Right atrium auricular region (tissue), 2 donors: ENCODE results near the gene ZNF837. TPM values are rescaled to one million over a fixed set of nuclear protein-coding genes. Genes with fewer than 3 reads are reported as not detected.

Experiments used
- DNase-seq: peaks from one replicate; pipeline ENCODE4 v3.0.0-alpha.2; 2019; ENCODE audit warnings: low spot score
- H3K27ac ChIP-seq, 2 donors: fragments of 200-600 bp; sonication (generic); 1 replicate in 1 of 2; 2 replicates in 1 of 2; pipeline ENCODE4 v1.5.1; 2016 to 2019
- H3K27me3 ChIP-seq, 2 donors: fragments of 200-600 bp; sonication (generic); one replicate each; pipeline versions ENCODE4 v1.5.1 to v1.6.0; 2017 to 2019
- H3K36me3 ChIP-seq: fragments of 200-600 bp; sonication (generic); one replicate; pipeline ENCODE4 v1.5.1; 2016
- H3K4me1 ChIP-seq, 2 donors: fragments of 200-600 bp; sonication (generic); one replicate each; pipeline versions ENCODE4 v1.5.1 to v1.6.0; 2017 to 2019
- H3K4me3 ChIP-seq, 2 donors: fragments of 200-600 bp; sonication (generic); 1 replicate in 1 of 2; 2 replicates in 1 of 2; pipeline ENCODE4 v1.5.1; 2017 to 2019; ENCODE audit warnings: mild to moderate bottlenecking in 1 of 2, moderate library complexity in 1 of 2
- H3K9me3 ChIP-seq, 2 donors: fragments of 200-600 bp; sonication (generic); one replicate each; pipeline ENCODE4 v1.5.1; 2019
- total RNA-seq, 2 donors: library from RNA; depleted of rRNA; stranded (reverse); fragments of >200 nt; gene quantifications; one replicate each; pipeline ENCODE4 v1.1.0, GENCODE V29; 2016
- TF ChIP-seq, protein P1 (sequence below), 2 donors: fragments of 200-600 bp; sonication (generic); IDR thresholded peaks; one replicate each; pipeline ENCODE4 v1.5.1; 2019; ENCODE audit warnings: antibody characterized with exemption in 2 of 2

The ZNF837 gene
- total RNA-seq, 2 donors from 2014 or later: 0.70 to 1.3 TPM

DNA sequence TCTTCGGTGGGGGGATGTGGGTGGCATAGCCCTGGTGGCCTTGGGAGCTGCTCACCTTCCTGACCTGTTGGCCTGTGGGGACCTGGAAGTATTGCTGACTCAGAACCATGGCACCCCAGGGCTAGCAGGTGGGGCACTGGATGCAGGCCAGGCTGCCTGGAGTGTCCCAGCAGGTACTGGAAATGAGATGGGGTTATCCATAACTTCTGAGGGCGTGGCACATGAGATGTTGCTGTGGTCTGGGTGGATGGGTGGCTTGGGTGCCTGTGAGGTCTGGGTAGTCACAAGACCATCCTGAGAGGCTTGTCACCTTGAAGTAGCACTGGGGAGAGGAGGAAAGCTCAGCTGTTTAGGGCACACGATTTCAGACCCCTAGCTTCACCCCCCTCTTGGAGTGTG, 14.0 kb upstream of the ZNF837 start:
- TF ChIP-seq, protein P1, sequence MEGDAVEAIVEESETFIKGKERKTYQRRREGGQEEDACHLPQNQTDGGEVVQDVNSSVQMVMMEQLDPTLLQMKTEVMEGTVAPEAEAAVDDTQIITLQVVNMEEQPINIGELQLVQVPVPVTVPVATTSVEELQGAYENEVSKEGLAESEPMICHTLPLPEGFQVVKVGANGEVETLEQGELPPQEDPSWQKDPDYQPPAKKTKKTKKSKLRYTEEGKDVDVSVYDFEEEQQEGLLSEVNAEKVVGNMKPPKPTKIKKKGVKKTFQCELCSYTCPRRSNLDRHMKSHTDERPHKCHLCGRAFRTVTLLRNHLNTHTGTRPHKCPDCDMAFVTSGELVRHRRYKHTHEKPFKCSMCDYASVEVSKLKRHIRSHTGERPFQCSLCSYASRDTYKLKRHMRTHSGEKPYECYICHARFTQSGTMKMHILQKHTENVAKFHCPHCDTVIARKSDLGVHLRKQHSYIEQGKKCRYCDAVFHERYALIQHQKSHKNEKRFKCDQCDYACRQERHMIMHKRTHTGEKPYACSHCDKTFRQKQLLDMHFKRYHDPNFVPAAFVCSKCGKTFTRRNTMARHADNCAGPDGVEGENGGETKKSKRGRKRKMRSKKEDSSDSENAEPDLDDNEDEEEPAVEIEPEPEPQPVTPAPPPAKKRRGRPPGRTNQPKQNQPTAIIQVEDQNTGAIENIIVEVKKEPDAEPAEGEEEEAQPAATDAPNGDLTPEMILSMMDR (IDR thresholded peaks at IDR 0.05): no peak
- Histone ChIP-seq H3K27me3 (peaks cover 6 to 12% of the 10 kb centered on the region in 2 donors), H3K27ac (no peak overlapping the region), H3K9me3 (no peaks in the 10 kb centered on the region), H3K4me3 (no peak overlapping the region), H3K36me3 (peaks cover 38% of the 10 kb centered on the region), H3K4me1 (peaks cover 0 to 11% of the 10 kb centered on the region in 2 donors)
- no peak for DNase-seq

DNA sequence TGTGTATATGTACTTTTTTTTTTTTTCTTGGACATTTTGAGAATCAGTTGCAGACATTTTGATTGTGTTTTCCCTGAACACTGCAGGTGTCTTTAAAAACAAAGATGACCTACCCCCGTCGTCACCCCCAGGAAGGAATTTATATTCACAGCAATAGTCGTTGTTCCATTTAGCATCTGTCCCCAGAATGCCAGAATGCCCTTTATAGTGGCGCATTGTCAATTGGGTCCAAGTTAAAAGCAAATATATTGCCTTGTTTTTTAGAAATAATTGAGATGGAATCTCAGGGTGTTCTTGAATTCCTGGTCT, 12.8 kb upstream of the ZNF837 start:
- H3K36me3 ChIP-seq: peaks cover 49% of the 10 kb centered on the region

DNA sequence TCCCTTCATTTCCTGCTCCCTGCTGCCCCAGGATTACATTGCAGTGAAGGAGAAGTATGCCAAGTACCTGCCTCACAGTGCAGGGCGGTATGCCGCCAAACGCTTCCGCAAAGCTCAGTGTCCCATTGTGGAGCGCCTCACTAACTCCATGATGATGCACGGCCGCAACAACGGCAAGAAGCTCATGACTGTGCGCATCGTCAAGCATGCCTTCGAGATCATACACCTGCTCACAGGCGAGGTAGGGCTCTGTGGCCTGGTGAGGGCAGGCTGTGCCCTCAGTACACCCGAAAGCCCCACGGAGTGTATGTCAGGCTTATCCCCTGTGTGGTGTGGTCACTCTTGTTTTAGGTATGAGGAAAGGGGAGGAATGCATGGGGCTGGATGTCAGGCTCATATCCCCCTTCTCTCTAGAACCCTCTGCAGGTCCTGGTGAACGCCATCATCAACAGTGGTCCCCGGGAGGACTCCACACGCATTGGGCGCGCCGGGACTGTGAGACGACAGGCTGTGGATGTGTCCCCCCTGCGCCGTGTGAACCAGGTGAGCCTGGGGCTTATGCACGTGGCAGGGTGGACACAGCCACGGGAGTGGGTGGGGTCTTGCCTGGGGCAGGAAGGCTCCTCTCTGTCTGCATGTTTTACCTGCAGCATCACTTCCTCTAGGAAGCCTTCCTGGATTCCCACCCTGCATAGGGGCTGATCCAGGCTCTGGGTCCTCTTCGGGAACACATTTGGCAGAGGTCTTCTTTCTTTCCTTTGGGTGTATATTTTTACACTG, 12.3 kb upstream of the ZNF837 start:
- TF ChIP-seq, protein P1 (IDR thresholded peaks at IDR 0.05): no peak
- H3K4me1 ChIP-seq: peaks cover 0 to 14% of the 10 kb centered on the region in 2 donors
- no peak overlapping the region for H3K27ac ChIP-seq
- H3K36me3 ChIP-seq: peaks cover 55% of the 10 kb centered on the region
- H3K27me3 ChIP-seq: peaks cover 6 to 12% of the 10 kb centered on the region in 2 donors
- no peak overlapping the region for H3K4me3 ChIP-seq
- H3K9me3 ChIP-seq: no peaks in the 10 kb centered on the region
- DNase-seq: no peak

More for the DNA sequence above, 12.8 kb upstream of the ZNF837 start:
- Histone ChIP-seq H3K4me1 (peaks cover 0 to 11% of the 10 kb centered on the region in 2 donors), H3K4me3 (no peak overlapping the region), H3K27ac (no peak overlapping the region), H3K27me3 (peaks cover 6 to 12% of the 10 kb centered on the region in 2 donors), H3K9me3 (no peaks in the 10 kb centered on the region)
- TF ChIP-seq, protein P1 (IDR thresholded peaks at IDR 0.05): no peak
- no peak for DNase-seq

DNA sequence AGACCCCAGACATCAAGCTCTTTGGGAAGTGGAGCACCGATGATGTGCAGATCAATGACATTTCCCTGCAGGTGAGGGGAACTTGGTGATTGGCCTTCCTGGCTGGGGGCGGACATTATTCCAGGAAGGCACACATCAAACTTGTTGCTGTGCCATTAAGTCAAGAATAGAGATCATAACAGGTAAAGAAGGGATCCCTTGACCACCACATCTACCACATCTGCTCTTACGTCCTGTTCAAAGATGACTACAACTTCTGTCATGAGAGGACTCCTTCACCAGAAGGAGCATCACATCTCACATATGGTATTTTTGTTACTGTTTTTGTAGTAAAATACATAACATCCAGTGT, 7.3 kb upstream of the ZNF837 start:
- no peak for DNase-seq
- H3K9me3 ChIP-seq: no peaks in the 10 kb centered on the region
- H3K36me3 ChIP-seq: peaks cover 36% of the 10 kb centered on the region
- H3K27ac ChIP-seq: no peak overlapping the region
- H3K4me1 ChIP-seq: peaks cover 0 to 23% of the 10 kb centered on the region in 2 donors
- TF ChIP-seq, protein P1 (IDR thresholded peaks at IDR 0.05): no peak
- H3K4me3 ChIP-seq: peak overlapping the region in 1 of 2 donors; percentile 78
- H3K27me3 ChIP-seq: no peaks in the 10 kb centered on the region

DNA sequence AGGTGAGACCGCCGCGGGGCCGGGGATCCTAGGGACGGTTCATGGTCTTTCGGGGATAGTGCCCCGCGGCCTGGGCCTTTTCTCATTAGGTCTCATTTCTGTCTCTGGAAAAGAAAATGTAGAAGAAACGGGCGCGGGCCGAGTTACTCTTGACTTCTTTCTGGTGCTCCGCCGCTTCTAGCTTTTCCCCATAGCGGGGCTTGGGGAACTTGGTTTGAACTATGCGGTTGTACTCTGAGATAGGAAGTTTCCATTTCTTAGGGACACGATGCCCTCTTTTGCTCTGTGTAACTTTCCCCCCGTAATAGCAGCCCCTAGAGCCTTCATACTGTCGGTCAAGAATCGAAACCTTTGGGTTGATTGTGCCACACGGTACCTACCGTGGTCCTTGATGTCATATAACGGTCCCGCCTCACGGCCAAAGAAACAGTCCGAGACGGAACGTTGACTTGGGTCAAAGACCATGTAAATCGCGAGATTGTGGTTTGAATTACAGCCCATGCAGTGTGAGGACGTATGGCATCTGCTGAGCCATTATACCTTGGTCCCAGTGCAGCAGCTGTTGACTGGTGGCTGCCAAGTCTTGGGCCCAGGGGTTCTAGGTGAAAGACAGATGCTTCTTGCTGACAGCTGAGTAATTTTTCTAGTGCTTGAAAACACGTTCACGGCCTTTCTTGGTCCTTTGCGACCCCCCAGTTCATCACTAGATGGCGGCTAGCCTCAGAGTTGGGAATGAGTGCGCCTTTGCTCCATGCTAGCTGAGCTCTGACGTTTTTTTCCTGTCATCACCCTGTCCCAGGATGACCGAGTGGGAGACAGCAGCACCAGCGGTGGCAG, 6.7 kb upstream of the ZNF837 start:
- Histone ChIP-seq H3K36me3 (peaks cover 31% of the 10 kb centered on the region), H3K4me1 (peaks cover 0 to 23% of the 10 kb centered on the region in 2 donors), H3K27ac (peak overlapping the region; percentile 97 to 99), H3K27me3 (no peaks in the 10 kb centered on the region), H3K9me3 (no peaks in the 10 kb centered on the region), H3K4me3 (peak overlapping the region; percentile 62 to 78)
- TF ChIP-seq, protein P1 (IDR thresholded peaks at IDR 0.05): no peak
- no peak for DNase-seq
